ENCODE results near the gene KANSL1. TPM values are rescaled to one million over a fixed set of nuclear protein-coding genes. Genes with fewer than 3 reads are reported as not detected.

The KANSL1 gene
- polyA plus RNA-seq, 1 of the 3 experiments (the other 2 are of a cell fraction) = 10.0 TPM

- TF ChIP-seq CTCF (IDR thresholded peaks at IDR 0.05) (no peak), IRF3 (IDR thresholded peaks at IDR 0.05; ENCODE audit: low read depth, low read length) (no peak), RXRA (IDR thresholded peaks at IDR 0.05; ENCODE audit: borderline replicate concordance, low read depth) (no peak)
Measured at GRCh38 chr17:45995627-45996270, 197.5 kb downstream of the KANSL1 start (continued).

DNA sequence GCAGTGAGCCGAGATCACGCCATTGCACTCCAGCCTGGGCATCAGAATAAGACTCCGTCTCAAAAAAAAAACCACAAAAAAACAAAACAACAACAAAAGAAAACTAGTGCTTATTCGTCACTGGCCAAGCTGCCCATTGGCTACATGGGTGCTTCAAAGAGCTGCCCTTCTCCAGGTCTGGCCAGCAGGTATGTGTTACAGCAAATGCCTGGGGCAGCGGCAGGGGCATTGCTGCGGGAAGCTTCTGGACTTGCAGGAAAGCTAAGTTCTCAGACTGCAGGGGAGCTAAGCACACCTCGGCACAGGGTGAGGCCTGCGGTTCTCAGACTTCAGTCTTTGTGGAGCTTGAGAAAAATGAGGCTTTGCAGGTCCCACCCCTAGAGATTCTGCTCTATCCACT, 198.2 kb downstream of the KANSL1 start:
- Histone ChIP-seq H3K27me3 (ENCODE audit: insufficient read depth) (no peaks in the 10 kb centered on the region), H3K4me1 (ENCODE audit: control insufficient read depth in 1 of 2, insufficient read depth in 2 of 2, low read depth in 1 of 2, low read length in 1 of 2) (peaks cover 0 to 5% of the 10 kb centered on the region in 2 experiments; a peak in 1 of 4 replicates), H3K9me3 (no peaks in the 10 kb centered on the region), H3K4me2 (no peak overlapping the region), H3K9me2 (no peaks in the 10 kb centered on the region), H3K79me2 (ENCODE audit: insufficient read depth) (no peaks in the 10 kb centered on the region), H2AFZ (ENCODE audit: low read depth) (no peak overlapping the region), H3K36me3 (replicated peaks in 1 of 2; ENCODE audit: control insufficient read depth in 1 of 2, insufficient read depth in 2 of 2, low read length in 1 of 2) (no peaks in the 10 kb centered on the region), H3K27ac (ENCODE audit: low read depth in 2 of 2, low read length in 1 of 2) (no peak overlapping the region), H4K20me1 (ENCODE audit: insufficient read depth) (no peaks in the 10 kb centered on the region), H3F3A (replicated peaks; ENCODE audit: insufficient read depth) (no peaks in the 10 kb centered on the region), H3K9ac (no peak overlapping the region), H3K4me3 (ENCODE audit: low read depth in 2 of 2, low read length in 1 of 2) (no peak overlapping the region)
- no peak for DNase-seq
- CTCF ChIA-PET = interaction anchor here (0.7 to 1.2 kb wide), 2 partner anchors 10 to 198 kb away, joined by 3 read pairs; partner anchors contain the start of gene KANSL1
- WGBS (ENCODE audit: low lambda C conversion rate) = 93% methylated on average over 5 of the region's 8 CpGs
- POLR2A ChIA-PET = no interaction called here
- TF ChIP-seq POLR2AphosphoS5 (IDR thresholded peaks at IDR 0.05; ENCODE audit: low read depth, low read length) (no peak), USF2 (IDR thresholded peaks at IDR 0.05; ENCODE audit: borderline replicate concordance, low read depth, low read length) (no peak), TEAD4 (IDR thresholded peaks at IDR 0.05; ENCODE audit: borderline replicate concordance, insufficient read depth) (no peak), MEF2A (IDR thresholded peaks at IDR 0.05; ENCODE audit: borderline replicate concordance, low read depth) (no peak), CHD2 (IDR thresholded peaks at IDR 0.05; ENCODE audit: low read length, partially characterized antibody) (no peak), EZH2phosphoT487 (IDR thresholded peaks at IDR 0.05; ENCODE audit: borderline replicate concordance, low read depth) (no peak), TCF12 (IDR thresholded peaks at IDR 0.05) (no peak)
- TF ChIP-seq, protein P1, sequence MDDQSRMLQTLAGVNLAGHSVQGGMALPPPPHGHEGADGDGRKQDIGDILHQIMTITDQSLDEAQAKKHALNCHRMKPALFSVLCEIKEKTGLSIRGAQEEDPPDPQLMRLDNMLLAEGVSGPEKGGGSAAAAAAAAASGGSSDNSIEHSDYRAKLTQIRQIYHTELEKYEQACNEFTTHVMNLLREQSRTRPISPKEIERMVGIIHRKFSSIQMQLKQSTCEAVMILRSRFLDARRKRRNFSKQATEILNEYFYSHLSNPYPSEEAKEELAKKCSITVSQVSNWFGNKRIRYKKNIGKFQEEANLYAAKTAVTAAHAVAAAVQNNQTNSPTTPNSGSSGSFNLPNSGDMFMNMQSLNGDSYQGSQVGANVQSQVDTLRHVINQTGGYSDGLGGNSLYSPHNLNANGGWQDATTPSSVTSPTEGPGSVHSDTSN (IDR thresholded peaks at IDR 0.05) = no peak
- TF ChIP-seq, protein P2, sequence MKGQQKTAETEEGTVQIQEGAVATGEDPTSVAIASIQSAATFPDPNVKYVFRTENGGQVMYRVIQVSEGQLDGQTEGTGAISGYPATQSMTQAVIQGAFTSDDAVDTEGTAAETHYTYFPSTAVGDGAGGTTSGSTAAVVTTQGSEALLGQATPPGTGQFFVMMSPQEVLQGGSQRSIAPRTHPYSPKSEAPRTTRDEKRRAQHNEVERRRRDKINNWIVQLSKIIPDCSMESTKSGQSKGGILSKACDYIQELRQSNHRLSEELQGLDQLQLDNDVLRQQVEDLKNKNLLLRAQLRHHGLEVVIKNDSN (IDR thresholded peaks at IDR 0.05; ENCODE audit: borderline replicate concordance, low read depth) = no peak
- TF ChIP-seq, protein P3, sequence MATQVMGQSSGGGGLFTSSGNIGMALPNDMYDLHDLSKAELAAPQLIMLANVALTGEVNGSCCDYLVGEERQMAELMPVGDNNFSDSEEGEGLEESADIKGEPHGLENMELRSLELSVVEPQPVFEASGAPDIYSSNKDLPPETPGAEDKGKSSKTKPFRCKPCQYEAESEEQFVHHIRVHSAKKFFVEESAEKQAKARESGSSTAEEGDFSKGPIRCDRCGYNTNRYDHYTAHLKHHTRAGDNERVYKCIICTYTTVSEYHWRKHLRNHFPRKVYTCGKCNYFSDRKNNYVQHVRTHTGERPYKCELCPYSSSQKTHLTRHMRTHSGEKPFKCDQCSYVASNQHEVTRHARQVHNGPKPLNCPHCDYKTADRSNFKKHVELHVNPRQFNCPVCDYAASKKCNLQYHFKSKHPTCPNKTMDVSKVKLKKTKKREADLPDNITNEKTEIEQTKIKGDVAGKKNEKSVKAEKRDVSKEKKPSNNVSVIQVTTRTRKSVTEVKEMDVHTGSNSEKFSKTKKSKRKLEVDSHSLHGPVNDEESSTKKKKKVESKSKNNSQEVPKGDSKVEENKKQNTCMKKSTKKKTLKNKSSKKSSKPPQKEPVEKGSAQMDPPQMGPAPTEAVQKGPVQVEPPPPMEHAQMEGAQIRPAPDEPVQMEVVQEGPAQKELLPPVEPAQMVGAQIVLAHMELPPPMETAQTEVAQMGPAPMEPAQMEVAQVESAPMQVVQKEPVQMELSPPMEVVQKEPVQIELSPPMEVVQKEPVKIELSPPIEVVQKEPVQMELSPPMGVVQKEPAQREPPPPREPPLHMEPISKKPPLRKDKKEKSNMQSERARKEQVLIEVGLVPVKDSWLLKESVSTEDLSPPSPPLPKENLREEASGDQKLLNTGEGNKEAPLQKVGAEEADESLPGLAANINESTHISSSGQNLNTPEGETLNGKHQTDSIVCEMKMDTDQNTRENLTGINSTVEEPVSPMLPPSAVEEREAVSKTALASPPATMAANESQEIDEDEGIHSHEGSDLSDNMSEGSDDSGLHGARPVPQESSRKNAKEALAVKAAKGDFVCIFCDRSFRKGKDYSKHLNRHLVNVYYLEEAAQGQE (IDR thresholded peaks at IDR 0.05; ENCODE audit: low read depth, low read length) = no peak
